T follicular helper cell (primary cell): ENCODE data around the gene DCUN1D2.

Experiments
- DNase-seq: peaks from one replicate; pipeline ENCODE4 v3.0.0-alpha.2; 2020; ENCODE audit warnings: low read depth

The DCUN1D2 gene

GRCh38 chr13:113407103-113407530, 83.4 kb downstream of the DCUN1D2 start:
- no peak for DNase-seq

- DNase-seq, result no peak
These were observed 84.0 kb downstream of the DCUN1D2 start for GRCh38 chr13:113406321-113407102.
